ENCODE measurements around the gene STON1.
A peak's percentile ranks its signal among the peaks of the same experiment; 100 is the strongest.
"Not testable (repeated sequence)": the region's sequence is repeated elsewhere in the genome, so short reads cannot be mapped to it uniquely, and the experiment has no call there.

STON1 gene
- 2.2 to 2.5 reads per million in 2 donors for total RNA-seq

GRCh38 chr2:48530033-48530811, at the start of gene STON1:
Gene STON1 (plus strand): TSS chr2:48530154. CDS start chr2:48580634, 50,480 bp downstream.
- peak in 2 of 5 experiments; percentile 15 to 65 for DNase-seq

GRCh38 chr2:48480526-48480925, 49.4 kb upstream of the STON1 start:
- DNase-seq, result no peak

GRCh38 chr2:48482313-48482712, 47.6 kb upstream of the STON1 start:
- no peak for DNase-seq

- DNase-seq, result no peak
Measured at GRCh38 chr2:48482769-48483168, 47.2 kb upstream of the STON1 start.

GRCh38 chr2:48483506-48483905, 46.4 kb upstream of the STON1 start:
- DNase-seq, result no peak

- no peak for DNase-seq
Measured at GRCh38 chr2:48483916-48484315, 46.0 kb upstream of the STON1 start.

GRCh38 chr2:48488545-48488944, 41.4 kb upstream of the STON1 start:
- no peak for DNase-seq

- no peak for DNase-seq
Measured at GRCh38 chr2:48496849-48497248, 33.1 kb upstream of the STON1 start.

- DNase-seq, result no peak
Measured at GRCh38 chr2:48504647-48505327, 25.2 kb upstream of the STON1 start.

- DNase-seq, result no peak
Measured at GRCh38 chr2:48507111-48507510, 22.8 kb upstream of the STON1 start.

GRCh38 chr2:48508461-48509124, 21.4 kb upstream of the STON1 start:
- peak in 1 of 5 experiments; percentile 52 for DNase-seq

GRCh38 chr2:48510329-48510728, 19.6 kb upstream of the STON1 start:
- no peak for DNase-seq

GRCh38 chr2:48511849-48512470, 18.0 kb upstream of the STON1 start:
- DNase-seq, result no peak

GRCh38 chr2:48512571-48512970, 17.4 kb upstream of the STON1 start:
- no peak for DNase-seq

- no peak for DNase-seq
Measured at GRCh38 chr2:48514348-48515003, 15.5 kb upstream of the STON1 start.

GRCh38 chr2:48515513-48515985, 14.4 kb upstream of the STON1 start:
- no peak for DNase-seq

- DNase-seq, result no peak
Measured at GRCh38 chr2:48519593-48519992, 10.4 kb upstream of the STON1 start.

GRCh38 chr2:48524756-48525155, 5.2 kb upstream of the STON1 start:
- not testable (repeated sequence) for DNase-seq

- no peak for DNase-seq
Measured at GRCh38 chr2:48525269-48525943, 4.5 kb upstream of the STON1 start.

GRCh38 chr2:48527226-48527885, 2.6 kb upstream of the STON1 start:
- no peak for DNase-seq

- no peak for DNase-seq
Measured at GRCh38 chr2:48528431-48528830, 1.5 kb upstream of the STON1 start.

Data from T-helper 2 cell (primary cell).